ENCODE results near the gene IL17RD.

IL17RD gene

GRCh38 chr3:57151021-57151449 lies 14.1 kb downstream of the IL17RD start:
- H3K36me3 ChIP-seq (ENCODE audit: control insufficient read depth, low read length) = no peaks in the 10 kb centered on the region
- H3K79me2 ChIP-seq (ENCODE audit: control insufficient read depth, low read length) = no peaks in the 10 kb centered on the region
- H3K27ac ChIP-seq (ENCODE audit: low read depth, low read length) = no peak overlapping the region
- peaks cover 12% of the 10 kb centered on the region for H3K27me3 ChIP-seq (ENCODE audit: control insufficient read depth, low read length)
- no peak overlapping the region for H3K4me2 ChIP-seq (ENCODE audit: low read length)
- no peaks in the 10 kb centered on the region for H3K4me1 ChIP-seq (ENCODE audit: control insufficient read depth, low read length)
- H3F3A ChIP-seq (ENCODE audit: control insufficient read depth, insufficient read depth) = no peaks in the 10 kb centered on the region
- H3K4me3 ChIP-seq (ENCODE audit: low read length) = no peak overlapping the region
- TF ChIP-seq EZH2phosphoT487 (IDR thresholded peaks at IDR 0.05; ENCODE audit: borderline replicate concordance, low read length) = no peak
- TF ChIP-seq, protein P1, sequence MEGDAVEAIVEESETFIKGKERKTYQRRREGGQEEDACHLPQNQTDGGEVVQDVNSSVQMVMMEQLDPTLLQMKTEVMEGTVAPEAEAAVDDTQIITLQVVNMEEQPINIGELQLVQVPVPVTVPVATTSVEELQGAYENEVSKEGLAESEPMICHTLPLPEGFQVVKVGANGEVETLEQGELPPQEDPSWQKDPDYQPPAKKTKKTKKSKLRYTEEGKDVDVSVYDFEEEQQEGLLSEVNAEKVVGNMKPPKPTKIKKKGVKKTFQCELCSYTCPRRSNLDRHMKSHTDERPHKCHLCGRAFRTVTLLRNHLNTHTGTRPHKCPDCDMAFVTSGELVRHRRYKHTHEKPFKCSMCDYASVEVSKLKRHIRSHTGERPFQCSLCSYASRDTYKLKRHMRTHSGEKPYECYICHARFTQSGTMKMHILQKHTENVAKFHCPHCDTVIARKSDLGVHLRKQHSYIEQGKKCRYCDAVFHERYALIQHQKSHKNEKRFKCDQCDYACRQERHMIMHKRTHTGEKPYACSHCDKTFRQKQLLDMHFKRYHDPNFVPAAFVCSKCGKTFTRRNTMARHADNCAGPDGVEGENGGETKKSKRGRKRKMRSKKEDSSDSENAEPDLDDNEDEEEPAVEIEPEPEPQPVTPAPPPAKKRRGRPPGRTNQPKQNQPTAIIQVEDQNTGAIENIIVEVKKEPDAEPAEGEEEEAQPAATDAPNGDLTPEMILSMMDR (IDR thresholded peaks at IDR 0.05; ENCODE audit: low read depth, low read length, poor library complexity, severe bottlenecking) = no peak
- H4K20me1 ChIP-seq (ENCODE audit: control insufficient read depth, insufficient read depth, low read depth, low read length) = no peaks in the 10 kb centered on the region
- H3K9me3 ChIP-seq (ENCODE audit: control insufficient read depth, insufficient read depth, low read length) = no peaks in the 10 kb centered on the region
- no peaks in the 10 kb centered on the region for H3K9me2 ChIP-seq (replicated peaks; ENCODE audit: control insufficient read depth, low read length)

DNA sequence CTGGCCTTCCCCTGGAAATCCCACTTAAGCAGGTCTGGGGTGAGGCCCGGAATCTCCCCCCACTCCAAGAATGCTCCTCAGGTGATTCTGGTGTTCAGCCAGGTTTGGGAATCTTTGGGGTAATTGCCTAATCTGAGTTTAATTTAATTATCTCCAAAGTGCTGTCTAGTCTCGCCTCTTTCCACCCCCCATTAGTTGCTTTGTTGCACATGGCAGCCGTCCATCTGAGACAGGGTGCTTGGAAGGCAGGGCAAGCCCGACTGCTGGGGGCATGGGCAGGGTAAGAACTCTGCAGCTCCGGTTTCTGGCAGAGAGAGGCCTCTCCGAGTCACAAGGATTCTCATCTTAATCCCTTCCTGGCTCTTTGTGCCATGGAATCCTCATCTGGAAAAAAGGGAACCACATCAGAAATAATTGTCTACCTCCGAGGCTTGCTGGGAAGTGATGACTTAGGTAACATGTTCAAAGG lies 15.0 kb downstream of the IL17RD start:
- H3K4me3 ChIP-seq (ENCODE audit: low read length) = no peak overlapping the region

GRCh38 chr3:57147071-57147470 lies 18.1 kb downstream of the IL17RD start:
- Histone ChIP-seq H3F3A (ENCODE audit: control insufficient read depth, insufficient read depth) (no peaks in the 10 kb centered on the region), H3K4me3 (ENCODE audit: low read length) (no peak overlapping the region), H3K4me1 (ENCODE audit: control insufficient read depth, low read length) (no peaks in the 10 kb centered on the region), H3K79me2 (ENCODE audit: control insufficient read depth, low read length) (no peaks in the 10 kb centered on the region), H3K27me3 (ENCODE audit: control insufficient read depth, low read length) (peaks cover 12% of the 10 kb centered on the region), H3K9me3 (ENCODE audit: control insufficient read depth, insufficient read depth, low read length) (no peaks in the 10 kb centered on the region), H4K20me1 (ENCODE audit: control insufficient read depth, insufficient read depth, low read depth, low read length) (no peaks in the 10 kb centered on the region), H3K4me2 (ENCODE audit: low read length) (no peak overlapping the region), H3K36me3 (ENCODE audit: control insufficient read depth, low read length) (no peaks in the 10 kb centered on the region), H3K9me2 (replicated peaks; ENCODE audit: control insufficient read depth, low read length) (no peaks in the 10 kb centered on the region), H3K27ac (ENCODE audit: low read depth, low read length) (no peak overlapping the region)
- no peak for TF ChIP-seq EZH2phosphoT487 (IDR thresholded peaks at IDR 0.05; ENCODE audit: borderline replicate concordance, low read length)
- TF ChIP-seq, protein P1 (IDR thresholded peaks at IDR 0.05; ENCODE audit: low read depth, low read length, poor library complexity, severe bottlenecking) = no peak

More for the DNA sequence above, 15.0 kb downstream of the IL17RD start:
- Histone ChIP-seq H3F3A (ENCODE audit: control insufficient read depth, insufficient read depth) (no peaks in the 10 kb centered on the region), H3K9me2 (replicated peaks; ENCODE audit: control insufficient read depth, low read length) (no peaks in the 10 kb centered on the region), H3K79me2 (ENCODE audit: control insufficient read depth, low read length) (no peaks in the 10 kb centered on the region), H3K36me3 (ENCODE audit: control insufficient read depth, low read length) (no peaks in the 10 kb centered on the region), H4K20me1 (ENCODE audit: control insufficient read depth, insufficient read depth, low read depth, low read length) (no peaks in the 10 kb centered on the region), H3K27me3 (ENCODE audit: control insufficient read depth, low read length) (peaks cover 9% of the 10 kb centered on the region), H3K27ac (ENCODE audit: low read depth, low read length) (no peak overlapping the region), H3K9me3 (ENCODE audit: control insufficient read depth, insufficient read depth, low read length) (no peaks in the 10 kb centered on the region), H3K4me1 (ENCODE audit: control insufficient read depth, low read length) (no peaks in the 10 kb centered on the region), H3K4me2 (ENCODE audit: low read length) (no peak overlapping the region)
- no peak for TF ChIP-seq EZH2phosphoT487 (IDR thresholded peaks at IDR 0.05; ENCODE audit: borderline replicate concordance, low read length)
- TF ChIP-seq, protein P1 (IDR thresholded peaks at IDR 0.05; ENCODE audit: low read depth, low read length, poor library complexity, severe bottlenecking) = no peak
